GM19455 (cell line): ENCODE measurements around the gene ACE2.

Source experiments
- ATAC-seq: cut with Tn5 transposase; IDR thresholded peaks from one replicate; pipeline ENCODE4 v1.9.1; 2021; ENCODE audit not compliant: unreplicated experiment

The ACE2 gene

DNA sequence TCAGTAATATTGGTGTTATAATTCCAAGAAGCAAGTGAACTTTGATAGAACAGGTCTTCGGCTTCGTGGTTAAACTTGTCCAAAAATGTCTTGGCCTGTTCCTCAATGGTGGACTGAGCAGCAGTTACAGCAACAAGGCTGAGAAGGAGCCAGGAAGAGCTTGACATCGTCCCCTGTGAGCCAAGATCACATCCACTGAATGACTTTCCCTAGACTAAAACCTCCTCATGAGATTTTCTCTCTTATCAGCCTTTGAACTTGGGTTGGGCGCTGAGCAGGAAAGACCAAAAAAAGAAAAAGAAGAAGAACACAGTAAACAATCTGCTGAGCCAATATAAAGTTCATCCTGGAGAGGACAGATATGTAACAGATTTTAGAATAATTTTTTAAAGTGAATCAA is at the start of gene ACE2:
ACE2 (minus strand) TSS at position 216 of the 400 bp plus-strand sequence; CDS start at position 167, 49 bp downstream.
- ATAC-seq = no peak

DNA sequence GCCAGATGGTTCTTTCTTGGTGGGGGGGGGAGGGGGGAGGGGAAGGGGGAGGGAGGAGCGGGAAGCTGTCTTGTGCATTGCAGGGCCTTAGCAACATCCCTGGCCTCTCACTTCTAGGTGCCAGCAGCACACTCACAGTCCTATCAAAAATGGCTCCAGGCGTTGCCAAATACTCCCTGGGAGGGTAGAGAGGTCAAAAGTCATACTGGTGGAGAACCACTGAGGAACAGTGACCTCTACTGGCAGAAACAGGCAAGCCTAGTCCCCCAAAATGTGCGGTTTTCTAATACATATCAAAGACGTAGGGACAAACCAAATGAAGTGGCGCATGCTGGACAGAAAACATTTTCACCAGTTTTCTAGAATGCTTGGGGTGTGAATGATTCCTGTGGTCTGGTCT is 46.8 kb upstream of the ACE2 start:
- peak; percentile 63 for ATAC-seq

GRCh38 chrX:15646543-15646942 is 45.8 kb upstream of the ACE2 start:
- no peak for ATAC-seq

- no peak for ATAC-seq
Observed at GRCh38 chrX:15646031-15646430, 45.3 kb upstream of the ACE2 start.

DNA sequence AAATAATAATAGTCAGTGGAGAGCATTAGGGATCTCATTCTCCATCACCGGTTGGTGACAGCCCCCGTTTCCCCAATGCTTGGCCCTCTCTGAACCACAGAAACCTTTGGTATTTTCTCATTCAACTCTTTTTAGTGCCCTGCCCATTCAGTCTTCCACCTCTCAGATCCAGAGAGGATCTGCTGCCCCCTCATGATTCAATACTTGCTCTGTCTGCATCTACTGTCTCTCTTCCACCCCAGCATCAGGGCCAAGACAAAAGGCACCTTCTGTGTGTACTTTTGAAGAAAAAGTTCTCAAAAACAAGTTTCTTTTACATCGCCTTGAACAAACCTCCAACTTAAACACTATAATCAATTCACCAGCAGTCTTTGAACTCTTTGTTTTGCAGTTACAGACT is 44.5 kb upstream of the ACE2 start:
- no peak for ATAC-seq

GRCh38 chrX:15644560-15644872 is 43.8 kb upstream of the ACE2 start:
- ATAC-seq = no peak

- ATAC-seq = no peak
Observed at GRCh38 chrX:15643786-15644559, 43.2 kb upstream of the ACE2 start.

- no peak for ATAC-seq
Observed at GRCh38 chrX:15631637-15632036, 30.9 kb upstream of the ACE2 start.

GRCh38 chrX:15623054-15623453 is 22.3 kb upstream of the ACE2 start:
- no peak for ATAC-seq

DNA sequence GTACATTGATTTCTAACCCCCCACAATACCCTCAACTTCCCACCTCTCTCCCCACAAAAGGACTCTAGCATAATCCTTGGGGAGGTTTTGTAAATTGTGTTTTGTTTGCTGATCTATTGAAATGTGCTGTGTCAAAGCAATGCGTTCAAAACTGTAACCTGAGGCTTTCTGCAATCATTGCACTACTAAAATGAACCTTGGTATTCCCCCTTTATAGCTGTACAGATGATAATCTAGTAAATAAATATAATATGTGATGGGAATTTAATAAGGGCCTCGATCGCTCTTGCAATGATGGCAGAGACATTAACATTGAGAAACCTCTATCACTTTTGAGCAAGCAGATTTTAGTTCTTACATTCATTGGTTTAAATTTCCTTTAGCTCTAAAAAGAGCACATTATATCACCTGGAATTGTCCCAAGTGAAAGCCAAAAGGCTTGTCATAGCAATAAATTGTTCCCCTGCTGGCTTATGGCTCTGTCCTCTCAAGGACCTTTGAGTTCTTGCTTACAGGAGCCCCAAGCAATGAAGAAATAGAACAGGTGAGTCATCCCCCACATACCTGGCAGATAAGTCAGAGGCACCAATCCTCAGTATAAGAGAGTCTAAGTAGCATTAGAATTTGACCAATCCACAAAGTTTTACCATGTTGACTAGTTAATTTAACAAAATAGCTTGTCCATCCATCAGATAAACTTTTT is 18.4 kb upstream of the ACE2 start:
- ATAC-seq = no peak

DNA sequence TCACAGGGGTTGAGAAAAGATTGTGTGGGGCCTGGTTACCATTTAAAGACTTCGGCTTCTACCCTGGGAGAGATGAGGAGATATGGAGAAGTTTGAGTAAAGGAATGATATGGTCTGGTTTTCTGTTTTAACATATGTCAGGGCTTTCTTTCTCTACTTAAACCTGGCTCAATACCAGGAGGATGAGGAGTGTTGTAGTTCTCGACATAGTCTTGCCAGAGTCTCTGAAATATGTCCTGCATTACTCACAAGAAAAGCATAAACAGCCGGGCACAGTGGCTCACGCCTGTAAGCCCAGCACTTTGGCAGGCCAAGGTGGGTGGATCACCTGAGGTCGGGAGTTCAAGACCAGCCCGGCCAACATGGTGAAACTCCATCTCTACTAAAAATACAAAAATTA is 16.4 kb upstream of the ACE2 start:
- ATAC-seq = no peak

GRCh38 chrX:15616531-15616930 is 15.8 kb upstream of the ACE2 start:
- no peak for ATAC-seq

DNA sequence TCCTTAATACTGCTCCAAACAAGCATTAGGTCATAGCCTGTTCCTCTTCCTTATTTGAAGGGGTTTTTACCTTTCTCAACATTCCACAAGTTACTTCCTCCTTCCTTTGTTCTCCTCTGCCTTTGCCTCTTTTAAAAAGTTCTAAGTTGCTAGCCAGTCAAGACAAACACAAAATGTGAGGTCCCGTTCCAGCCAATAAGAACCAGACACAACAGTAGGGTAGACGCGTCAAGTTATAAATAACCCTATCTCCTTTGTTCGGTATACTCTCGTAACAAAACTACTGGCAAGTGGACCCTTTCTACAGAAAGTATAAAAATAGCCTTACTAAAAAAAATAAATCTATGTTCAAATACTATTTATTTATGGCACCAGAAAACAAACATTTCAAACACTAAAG is 6.3 kb upstream of the ACE2 start:
- no peak for ATAC-seq

GRCh38 chrX:15606136-15606535 is 5.4 kb upstream of the ACE2 start:
- no peak for ATAC-seq

GRCh38 chrX:15605226-15605625 is 4.5 kb upstream of the ACE2 start:
- ATAC-seq = no peak

GRCh38 chrX:15602761-15603160 is 2.0 kb upstream of the ACE2 start:
- ATAC-seq = no peak

DNA sequence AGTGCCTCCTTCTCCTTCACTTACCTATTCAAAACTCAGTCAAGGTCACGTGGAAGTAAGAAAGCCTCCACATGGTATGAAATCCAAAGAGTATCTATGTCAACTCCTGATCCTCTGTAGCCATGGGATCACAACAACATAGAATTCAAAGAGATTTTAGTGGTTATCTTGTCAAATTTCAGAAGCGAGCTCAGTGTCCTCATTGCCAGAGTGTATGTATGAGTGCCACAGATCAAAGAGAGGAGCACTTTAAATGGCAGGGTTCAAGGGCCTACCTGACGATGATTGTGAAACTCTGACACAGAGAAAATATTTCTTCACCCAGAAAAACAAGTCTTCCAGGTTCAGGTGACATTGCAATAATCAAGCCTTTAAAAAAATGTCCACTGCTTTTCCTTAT is 1.2 kb upstream of the ACE2 start:
- ATAC-seq = no peak

DNA sequence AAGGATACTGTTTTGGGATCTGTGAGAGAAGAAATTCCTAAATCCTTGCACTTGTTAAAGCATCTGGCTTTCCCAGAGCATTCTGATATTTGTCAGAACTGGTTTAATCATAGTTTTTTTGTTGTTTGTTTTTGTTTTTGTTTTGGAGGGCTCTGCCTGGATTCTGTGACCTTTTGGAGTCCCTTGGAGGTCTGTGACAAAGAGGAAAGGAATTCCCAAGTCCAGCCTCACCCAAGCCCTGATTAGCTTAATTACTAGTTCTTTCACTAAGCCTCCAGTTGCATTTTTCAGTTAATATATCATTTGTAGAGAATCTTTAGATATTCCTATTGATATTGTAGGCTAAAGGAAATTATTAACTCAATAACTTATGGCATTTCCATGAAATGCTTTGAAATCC is 711 bp downstream of the ACE2 start:
- no peak for ATAC-seq

GRCh38 chrX:15599461-15599860 is 1.3 kb downstream of the ACE2 start:
- ATAC-seq = no peak

GRCh38 chrX:15598026-15598425 is 2.7 kb downstream of the ACE2 start:
- no peak for ATAC-seq

DNA sequence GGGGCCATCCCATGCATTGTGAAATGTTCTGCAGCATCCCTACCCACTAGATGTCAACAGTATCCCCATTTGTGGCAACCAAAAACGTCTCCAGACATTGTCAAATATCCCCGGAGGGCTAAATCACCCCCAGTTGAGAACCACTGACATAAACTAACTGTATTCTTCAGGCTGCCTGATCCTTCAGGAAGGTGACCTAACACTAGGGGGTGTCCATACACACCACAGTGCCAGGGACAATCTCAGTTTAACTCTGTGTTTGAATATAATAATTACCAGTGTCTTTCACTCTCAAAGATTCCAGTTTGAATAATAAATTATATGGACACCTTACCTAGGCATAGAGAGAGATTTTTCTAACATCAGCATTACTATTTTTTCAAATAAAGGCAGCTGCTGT is 6.4 kb downstream of the ACE2 start:
- no peak for ATAC-seq

DNA sequence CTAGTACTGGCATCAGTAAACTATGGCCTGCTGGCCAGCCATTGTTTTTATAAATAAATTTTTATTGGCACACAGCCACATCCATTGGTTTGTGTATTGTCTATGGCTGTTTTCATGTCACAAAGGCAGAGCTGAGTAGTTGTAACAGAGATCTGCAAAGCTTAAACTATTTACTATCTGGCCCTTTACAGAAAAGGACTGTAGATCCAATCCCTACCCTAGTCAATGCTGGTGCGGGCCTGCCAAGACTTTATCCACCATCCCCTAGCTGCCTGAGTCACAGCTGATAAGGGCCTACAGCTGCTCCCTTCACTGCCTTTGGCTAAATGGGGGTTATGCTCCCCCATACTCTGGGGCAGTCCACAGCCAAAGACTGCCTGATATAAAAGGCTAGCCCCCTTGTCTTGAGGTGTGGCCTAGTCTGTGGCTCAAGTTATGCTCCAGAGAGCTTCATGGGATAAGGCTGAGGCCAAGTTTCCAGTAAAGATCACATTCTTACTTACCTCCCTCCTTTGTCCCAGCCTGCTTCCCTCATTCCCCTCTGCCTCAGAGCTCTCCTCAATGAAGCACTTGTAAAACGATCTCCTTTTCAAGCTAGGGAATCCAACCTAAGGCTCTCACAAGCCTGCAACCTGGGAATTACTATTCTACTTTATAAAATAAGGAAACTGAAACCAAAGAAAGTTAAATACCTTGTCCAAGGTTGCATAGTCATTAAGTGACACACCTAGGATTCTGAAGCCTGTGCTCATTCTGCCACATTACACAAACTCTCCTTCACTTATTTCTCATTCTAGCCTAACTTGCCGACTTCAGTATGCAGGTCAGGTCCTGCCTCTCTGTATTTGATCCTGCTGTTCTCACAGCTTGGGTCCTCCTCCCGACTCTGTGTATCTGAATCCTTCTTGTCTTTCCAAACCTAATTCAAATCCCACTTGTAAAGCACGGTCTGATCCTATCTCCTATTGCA is 20.7 kb downstream of the ACE2 start:
- no peak for ATAC-seq
